Measurements from ENCODE around the gene RGS2. TPM values are rescaled to one million over a fixed set of nuclear protein-coding genes. Genes with fewer than 3 reads are reported as not detected.

Gene RGS2, protein sequence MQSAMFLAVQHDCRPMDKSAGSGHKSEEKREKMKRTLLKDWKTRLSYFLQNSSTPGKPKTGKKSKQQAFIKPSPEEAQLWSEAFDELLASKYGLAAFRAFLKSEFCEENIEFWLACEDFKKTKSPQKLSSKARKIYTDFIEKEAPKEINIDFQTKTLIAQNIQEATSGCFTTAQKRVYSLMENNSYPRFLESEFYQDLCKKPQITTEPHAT
- total RNA-seq = 48.1 and 88.0 TPM in 2 replicates

DNA sequence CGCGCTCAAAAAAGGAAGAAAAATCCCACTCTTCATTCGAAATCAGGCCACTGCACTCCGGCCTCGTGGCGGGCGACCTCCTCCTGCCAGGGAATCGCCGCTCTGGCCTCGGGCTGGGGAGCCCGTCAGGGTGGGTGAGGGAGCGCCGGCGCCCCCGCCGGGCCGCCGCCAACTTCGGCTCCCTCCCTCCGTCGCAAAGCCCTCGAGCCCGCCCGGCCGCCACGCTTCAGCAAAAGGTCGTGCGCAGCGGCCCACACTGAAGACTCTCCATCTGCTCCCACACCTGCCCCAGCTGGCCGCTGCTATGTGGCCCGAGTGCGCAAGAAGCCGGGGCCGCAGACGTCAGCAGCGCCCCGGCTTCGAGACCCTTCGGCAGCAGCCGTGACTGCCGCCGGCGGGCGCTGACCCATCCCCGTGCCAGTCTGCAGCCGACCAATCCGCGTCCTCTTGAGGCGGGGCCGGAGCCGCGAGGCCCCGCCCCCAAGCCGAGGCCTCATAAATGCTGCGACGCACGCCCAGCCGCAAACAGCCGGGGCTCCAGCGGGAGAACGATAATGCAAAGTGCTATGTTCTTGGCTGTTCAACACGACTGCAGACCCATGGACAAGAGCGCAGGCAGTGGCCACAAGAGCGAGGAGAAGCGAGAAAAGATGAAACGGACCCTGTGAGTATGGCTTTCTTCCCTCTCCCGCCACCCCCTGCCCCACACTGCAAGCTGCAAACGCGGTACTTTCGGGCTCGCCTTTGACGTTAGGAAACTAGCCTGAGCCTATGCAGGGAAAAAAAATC is at the start of gene RGS2:
Gene RGS2, plus strand, starts transcription at position 522 of the 789 bp plus-strand sequence. Its CDS starts 33 bp downstream, at position 555.

Other genes starting within 250 kb of the RGS2 start
- not detected in 2 replicates for gene RGS1, start 233.3 kb upstream of the RGS2 start, total RNA-seq
- gene RGS13, start 172.9 kb upstream of the RGS2 start, total RNA-seq = not detected in 2 replicates

All from smooth muscle cell of the pulmonary artery (primary cell).